ENCODE results near the gene SLCO2B1.

SLCO2B1 gene

DNA sequence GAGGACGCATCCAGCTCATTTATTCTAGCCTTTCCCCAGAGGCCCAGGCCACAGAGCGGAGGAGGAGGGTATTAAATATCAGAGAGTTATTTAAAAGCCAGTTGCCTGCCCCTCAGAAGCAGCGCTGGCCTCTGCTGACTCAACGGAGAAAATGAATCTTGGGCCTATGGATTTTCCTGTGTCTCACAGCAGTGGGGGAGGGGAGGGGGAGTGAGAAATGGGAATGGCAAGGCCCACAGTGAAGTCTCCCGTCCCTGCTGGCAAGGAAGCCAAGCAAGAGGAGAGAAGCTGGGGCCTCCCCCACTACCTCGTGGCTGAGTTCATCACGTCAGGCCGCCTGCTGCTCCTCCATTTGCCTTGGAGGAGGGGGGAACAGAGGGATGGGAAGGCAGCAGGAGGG is 85.2 kb downstream of the SLCO2B1 start:
- H3K4me3 ChIP-seq (ENCODE audit: low read depth, low read length): no peak overlapping the region
- no peak for DNase-seq (ENCODE audit: low read depth, low spot score)
- TF ChIP-seq, protein P1, sequence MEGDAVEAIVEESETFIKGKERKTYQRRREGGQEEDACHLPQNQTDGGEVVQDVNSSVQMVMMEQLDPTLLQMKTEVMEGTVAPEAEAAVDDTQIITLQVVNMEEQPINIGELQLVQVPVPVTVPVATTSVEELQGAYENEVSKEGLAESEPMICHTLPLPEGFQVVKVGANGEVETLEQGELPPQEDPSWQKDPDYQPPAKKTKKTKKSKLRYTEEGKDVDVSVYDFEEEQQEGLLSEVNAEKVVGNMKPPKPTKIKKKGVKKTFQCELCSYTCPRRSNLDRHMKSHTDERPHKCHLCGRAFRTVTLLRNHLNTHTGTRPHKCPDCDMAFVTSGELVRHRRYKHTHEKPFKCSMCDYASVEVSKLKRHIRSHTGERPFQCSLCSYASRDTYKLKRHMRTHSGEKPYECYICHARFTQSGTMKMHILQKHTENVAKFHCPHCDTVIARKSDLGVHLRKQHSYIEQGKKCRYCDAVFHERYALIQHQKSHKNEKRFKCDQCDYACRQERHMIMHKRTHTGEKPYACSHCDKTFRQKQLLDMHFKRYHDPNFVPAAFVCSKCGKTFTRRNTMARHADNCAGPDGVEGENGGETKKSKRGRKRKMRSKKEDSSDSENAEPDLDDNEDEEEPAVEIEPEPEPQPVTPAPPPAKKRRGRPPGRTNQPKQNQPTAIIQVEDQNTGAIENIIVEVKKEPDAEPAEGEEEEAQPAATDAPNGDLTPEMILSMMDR (IDR thresholded peaks at IDR 0.05; ENCODE audit: low read depth, low read length): no peak
- in situ Hi-C loops (cut with HindIII; ENCODE audit: low sequenced_read_pairs): no loop called here

DNA sequence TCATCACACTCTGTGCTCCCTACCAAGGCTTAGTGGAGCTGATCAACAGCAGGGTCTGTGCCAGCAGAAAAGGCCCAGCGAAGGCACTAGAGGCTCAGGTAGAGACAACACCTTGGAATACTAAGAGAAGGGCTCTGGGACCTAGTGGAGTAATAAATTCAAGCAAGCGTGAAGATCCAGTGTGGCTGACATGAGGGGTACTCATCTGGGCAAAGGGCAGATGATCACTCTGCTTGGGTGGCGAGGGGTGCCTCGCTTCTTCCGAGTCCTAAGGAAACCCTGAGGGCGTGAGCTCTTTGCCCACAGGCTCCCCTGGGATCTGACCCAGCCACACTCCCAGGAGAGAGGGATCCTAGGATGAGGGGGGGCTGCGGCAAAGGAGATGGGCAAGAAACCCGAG is 86.1 kb downstream of the SLCO2B1 start:
- H3K4me3 ChIP-seq (ENCODE audit: low read depth, low read length): no peak overlapping the region
- in situ Hi-C loops (cut with HindIII; ENCODE audit: low sequenced_read_pairs): no loop called here
- DNase-seq (ENCODE audit: low read depth, low spot score): no peak
- TF ChIP-seq, protein P1 (IDR thresholded peaks at IDR 0.05; ENCODE audit: low read depth, low read length): no peak

DNA sequence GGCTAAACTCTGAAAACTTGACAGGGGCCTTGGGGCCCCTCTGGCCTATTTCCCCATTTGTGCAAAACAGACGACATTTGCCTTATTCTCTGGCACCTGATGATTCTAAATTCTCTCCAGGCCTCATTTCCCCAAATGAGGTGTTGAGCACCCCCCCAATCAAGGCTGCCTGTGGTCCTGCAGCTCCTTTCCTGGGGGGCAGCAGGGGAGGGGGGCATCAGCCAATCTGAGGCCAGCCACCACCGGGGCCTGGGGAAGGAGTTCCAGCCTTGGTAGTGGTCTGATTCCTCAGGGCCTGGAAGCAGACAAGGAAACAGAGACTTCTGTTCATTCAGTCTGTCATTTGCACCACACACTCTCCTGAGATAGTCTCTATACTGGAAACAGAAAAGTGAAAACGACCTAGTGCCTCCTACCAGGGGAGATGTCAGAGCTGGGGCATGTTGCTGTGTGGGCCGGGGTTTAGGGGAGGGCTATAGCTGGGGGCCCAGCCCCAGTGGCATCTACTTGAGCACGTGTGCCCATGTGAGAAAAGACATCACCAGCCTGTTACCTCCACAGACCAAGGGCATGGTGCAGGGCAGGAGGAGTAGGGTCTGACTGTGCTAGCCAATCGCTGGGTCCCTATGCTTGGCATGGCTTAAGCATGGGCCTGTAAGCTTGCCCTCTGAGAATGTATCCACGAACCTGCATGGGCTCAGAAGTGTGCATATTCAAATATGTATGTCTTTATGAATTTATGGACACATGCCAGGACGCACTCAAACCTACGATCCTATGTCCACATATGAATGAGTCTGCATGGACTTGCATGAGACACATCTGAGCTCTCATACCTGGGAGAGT is 87.9 kb downstream of the SLCO2B1 start:
- in situ Hi-C loops (cut with HindIII; ENCODE audit: low sequenced_read_pairs): no loop called here
- TF ChIP-seq, protein P1 (IDR thresholded peaks at IDR 0.05; ENCODE audit: low read depth, low read length): no peak
- no peak for DNase-seq (ENCODE audit: low read depth, low spot score)
- no peak overlapping the region for H3K4me3 ChIP-seq (ENCODE audit: low read depth, low read length)

DNA sequence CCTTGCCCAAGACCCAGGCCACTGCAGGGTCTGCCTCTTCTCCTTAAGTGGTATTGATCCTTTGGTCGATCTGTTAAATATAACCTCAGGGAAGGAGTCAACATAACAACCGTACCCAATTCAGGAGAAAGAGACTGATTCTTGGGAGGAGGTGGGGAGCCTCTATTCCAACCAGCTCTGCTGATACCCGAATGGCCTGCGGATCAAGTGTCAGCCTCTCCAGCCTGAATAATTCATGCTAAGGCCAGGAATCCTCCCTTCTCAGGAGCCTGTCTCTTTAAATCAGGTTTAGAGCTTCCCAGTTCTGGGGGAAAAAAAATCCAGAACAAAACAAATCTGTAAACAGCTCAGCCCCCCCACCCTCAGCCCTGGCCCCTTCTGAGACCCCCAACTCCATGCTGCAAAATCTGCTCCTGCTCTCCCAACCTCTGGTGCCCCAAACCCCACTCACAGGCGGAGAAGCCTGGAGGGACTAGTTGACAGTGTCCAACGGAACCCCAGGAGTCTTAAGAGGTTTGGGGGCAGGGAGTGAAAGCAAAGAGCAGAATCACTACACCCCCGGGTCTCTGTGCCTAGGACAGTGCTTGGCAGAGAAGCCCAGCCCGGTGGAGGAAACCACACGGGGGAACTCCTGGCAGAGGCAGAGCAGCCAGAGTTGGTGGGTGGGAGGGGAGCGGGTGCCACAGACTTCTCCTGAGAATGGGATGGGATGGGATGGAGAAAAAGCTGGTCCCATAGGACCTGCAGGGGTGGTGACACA is 88.8 kb downstream of the SLCO2B1 start:
- TF ChIP-seq, protein P1 (IDR thresholded peaks at IDR 0.05; ENCODE audit: low read depth, low read length): no peak
- H3K4me3 ChIP-seq (ENCODE audit: low read depth, low read length): no peak overlapping the region
- no peak for DNase-seq (ENCODE audit: low read depth, low spot score)
- in situ Hi-C loops (cut with HindIII; ENCODE audit: low sequenced_read_pairs): no loop called here

DNA sequence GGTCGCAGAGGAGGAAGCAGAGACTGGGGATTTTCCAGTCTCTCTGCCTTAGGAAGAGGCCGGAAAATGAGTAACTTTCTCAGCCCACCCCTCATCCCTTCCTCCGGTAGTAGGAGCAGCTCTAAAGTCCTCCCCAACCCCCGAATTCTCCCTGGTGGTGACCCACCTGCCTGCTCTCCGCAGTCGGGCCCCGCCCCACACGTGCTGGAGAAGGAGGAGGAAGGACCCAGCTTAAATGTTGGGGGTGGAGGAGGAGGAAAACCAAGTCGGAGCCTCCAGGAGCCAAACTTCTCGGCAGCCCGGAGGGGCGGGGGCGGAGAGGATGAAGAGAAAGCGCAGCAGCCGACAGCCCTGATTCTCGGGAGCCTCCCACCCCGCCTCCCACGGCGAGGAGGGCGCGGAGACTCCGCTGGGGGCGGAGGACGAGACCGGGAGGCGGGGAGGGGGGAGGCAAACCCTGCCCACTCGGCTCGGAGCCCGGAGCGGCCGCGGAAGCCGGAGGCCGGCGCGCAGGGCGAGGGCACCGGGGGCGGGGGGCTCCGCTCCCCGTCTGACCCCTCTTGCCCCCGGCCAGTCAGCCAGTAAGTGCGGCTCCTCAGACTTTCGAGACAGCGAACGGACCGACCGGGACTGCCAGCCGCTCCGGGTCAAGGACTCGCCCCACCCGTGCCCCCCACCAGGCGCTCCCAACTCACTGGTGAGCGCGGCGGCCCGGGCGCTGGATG is 89.6 kb downstream of the SLCO2B1 start, which contains the start of gene TPBGL:
Gene TPBGL (plus strand): TSS at position 464 of the 725 bp plus-strand sequence. CDS start 276 bp downstream, outside the sequence.
- TF ChIP-seq, protein P1 (IDR thresholded peaks at IDR 0.05; ENCODE audit: low read depth, low read length): no peak
- in situ Hi-C loops (cut with HindIII; ENCODE audit: low sequenced_read_pairs): no loop called here
- DNase-seq (ENCODE audit: low read depth, low spot score): no peak
- H3K4me3 ChIP-seq (ENCODE audit: low read depth, low read length): no peak within 1 kb of the TSS

Data from astrocyte of the spinal cord (primary cell).